ENCODE results near the gene ENTPD3.

The ENTPD3 gene

DNA sequence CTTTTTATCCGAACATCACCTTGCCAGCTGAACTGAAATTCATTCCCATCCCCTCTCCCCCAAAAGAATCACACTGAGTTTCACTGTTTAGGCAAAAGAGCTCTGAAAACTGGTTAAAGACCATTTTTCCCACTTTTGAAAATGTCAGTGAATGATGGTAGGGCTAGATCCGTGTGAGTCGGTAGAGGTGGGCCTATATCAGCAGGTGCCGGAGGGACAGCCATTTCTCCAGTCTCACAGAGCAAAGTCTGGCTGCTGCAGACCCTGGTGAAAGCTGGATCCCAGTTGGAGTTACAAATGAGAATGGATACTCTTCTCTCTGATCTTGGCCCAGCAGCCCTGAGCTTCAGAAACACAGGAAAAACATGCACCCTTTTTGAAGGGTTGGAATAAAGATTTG lies 10.9 kb downstream of the ENTPD3 start:
- in situ Hi-C loops (cut with MboI; ENCODE audit: low sequenced_read_pairs, unreplicated experiment): no loop called here
- TF ChIP-seq, protein P1, sequence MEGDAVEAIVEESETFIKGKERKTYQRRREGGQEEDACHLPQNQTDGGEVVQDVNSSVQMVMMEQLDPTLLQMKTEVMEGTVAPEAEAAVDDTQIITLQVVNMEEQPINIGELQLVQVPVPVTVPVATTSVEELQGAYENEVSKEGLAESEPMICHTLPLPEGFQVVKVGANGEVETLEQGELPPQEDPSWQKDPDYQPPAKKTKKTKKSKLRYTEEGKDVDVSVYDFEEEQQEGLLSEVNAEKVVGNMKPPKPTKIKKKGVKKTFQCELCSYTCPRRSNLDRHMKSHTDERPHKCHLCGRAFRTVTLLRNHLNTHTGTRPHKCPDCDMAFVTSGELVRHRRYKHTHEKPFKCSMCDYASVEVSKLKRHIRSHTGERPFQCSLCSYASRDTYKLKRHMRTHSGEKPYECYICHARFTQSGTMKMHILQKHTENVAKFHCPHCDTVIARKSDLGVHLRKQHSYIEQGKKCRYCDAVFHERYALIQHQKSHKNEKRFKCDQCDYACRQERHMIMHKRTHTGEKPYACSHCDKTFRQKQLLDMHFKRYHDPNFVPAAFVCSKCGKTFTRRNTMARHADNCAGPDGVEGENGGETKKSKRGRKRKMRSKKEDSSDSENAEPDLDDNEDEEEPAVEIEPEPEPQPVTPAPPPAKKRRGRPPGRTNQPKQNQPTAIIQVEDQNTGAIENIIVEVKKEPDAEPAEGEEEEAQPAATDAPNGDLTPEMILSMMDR (IDR thresholded peaks at IDR 0.05; ENCODE audit: borderline replicate concordance, control extremely low read depth, extremely low read depth, insufficient read depth, missing control alignments): no peak
- no peak for DNase-seq (ENCODE audit: low spot score)

DNA sequence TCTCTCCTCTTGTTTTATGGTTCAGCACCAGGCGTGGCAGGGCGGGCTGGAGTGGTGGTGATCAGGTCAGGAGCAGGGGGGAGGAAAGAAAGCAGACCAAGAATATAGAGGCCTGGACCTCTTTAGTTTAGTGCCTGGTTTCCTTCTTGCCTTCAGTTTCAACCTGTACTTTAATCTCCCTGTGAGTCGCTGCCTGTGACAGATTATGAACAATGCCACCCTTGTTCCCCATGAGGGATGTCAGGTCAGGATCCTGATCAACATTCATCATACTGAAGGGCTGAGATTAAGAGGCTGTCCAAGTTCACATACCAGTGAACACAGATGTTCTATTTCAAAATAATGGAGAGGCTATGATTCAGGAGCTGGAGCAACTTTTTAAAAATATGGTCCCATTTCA lies 11.4 kb downstream of the ENTPD3 start:
- DNase-seq (ENCODE audit: low spot score): no peak
- TF ChIP-seq, protein P1 (IDR thresholded peaks at IDR 0.05; ENCODE audit: borderline replicate concordance, control extremely low read depth, extremely low read depth, insufficient read depth, missing control alignments): no peak
- in situ Hi-C loops (cut with MboI; ENCODE audit: low sequenced_read_pairs, unreplicated experiment): no loop called here

DNA sequence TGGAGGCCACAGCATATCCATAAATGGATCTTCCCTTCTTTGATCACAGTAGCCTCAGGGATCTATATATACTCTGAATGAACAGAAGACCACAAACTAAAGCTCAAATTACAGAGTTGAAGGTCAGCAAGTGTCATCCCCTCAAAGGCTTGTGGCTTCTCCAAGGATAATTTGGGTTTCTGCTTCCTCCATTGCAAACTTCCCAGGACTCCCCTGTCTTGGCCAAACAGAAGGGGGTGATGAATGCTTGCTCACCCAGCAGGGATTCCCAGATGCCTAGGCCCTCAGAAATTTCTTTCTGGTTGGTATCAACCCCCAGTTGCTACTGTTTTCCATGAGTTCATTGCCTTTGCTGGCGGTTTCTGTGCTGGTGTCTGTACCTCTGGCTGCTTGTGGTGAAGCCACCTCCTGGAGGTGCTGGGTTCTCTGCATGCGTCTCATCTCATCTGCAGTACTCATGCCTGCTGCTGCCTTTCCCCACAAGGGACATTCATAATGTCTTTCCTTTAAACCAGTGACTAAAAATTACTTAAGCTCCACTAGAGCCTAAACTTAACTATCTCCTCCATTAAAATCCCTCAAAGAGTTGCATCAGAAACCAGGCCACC lies 17.7 kb downstream of the ENTPD3 start:
- in situ Hi-C loops (cut with MboI; ENCODE audit: low sequenced_read_pairs, unreplicated experiment): no loop called here
- no peak for DNase-seq (ENCODE audit: low spot score)
- TF ChIP-seq, protein P1 (IDR thresholded peaks at IDR 0.05; ENCODE audit: borderline replicate concordance, control extremely low read depth, extremely low read depth, insufficient read depth, missing control alignments): no peak

DNA sequence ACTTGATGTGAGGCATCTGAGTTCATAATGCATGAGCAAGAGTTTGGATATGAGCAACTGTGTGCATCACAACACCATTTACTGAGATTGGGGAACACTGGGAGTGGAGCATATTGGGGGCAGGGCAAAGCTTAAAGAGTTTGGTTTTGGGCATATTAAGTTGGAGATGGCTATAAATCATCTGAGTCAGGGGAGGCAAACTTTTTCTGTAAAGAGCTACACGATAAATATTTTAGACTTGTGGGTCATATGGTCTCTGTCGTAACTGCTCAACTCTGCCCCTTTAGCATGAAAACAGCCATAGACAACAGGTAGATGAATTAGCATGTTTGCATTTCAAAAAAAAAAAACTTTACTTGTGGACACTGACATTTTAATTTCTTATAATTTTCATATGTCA lies 20.0 kb downstream of the ENTPD3 start:
- no peak for DNase-seq (ENCODE audit: low spot score)
- in situ Hi-C loops (cut with MboI; ENCODE audit: low sequenced_read_pairs, unreplicated experiment): no loop called here
- TF ChIP-seq, protein P1 (IDR thresholded peaks at IDR 0.05; ENCODE audit: borderline replicate concordance, control extremely low read depth, extremely low read depth, insufficient read depth, missing control alignments): no peak

DNA sequence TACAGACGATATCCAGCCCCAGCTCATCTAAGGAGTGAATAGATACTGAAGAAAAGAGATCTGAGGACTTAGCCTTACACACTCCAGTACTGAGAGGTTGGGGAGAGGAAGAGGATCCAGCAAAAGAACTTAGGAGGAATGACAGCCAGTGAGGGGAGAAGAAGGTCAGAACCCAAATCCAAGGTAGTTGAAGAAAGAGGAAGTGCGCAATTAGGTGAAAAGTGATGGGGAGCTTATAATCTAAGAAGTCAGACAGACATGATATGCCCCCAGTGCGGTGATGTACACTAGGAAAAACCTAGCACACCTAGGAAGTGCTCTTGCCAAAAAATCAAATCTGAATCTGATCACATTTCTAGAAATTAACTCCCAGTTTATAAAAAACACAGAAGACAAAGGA lies 20.6 kb downstream of the ENTPD3 start:
- in situ Hi-C loops (cut with MboI; ENCODE audit: low sequenced_read_pairs, unreplicated experiment): no loop called here
- no peak for DNase-seq (ENCODE audit: low spot score)
- TF ChIP-seq, protein P1 (IDR thresholded peaks at IDR 0.05; ENCODE audit: borderline replicate concordance, control extremely low read depth, extremely low read depth, insufficient read depth, missing control alignments): no peak

DNA sequence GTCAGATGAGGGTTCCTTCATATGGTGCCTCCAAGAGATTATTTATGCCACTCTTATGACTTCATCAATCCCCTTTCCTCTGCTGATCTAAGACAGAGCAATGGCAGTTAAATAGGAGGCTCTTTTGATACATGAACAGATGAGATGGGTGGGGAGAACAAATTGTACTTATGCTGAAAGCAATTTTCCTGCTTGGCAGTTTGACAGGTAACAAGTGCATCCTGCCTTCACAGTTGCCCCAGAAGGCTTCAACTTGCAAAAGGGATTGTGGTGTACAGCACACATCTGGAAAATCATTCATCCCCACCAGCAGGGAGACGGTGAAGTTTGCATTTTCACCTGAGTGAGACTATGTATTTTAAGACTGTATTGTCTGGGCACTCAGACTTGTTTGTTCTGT lies 27.3 kb downstream of the ENTPD3 start:
- DNase-seq (ENCODE audit: low spot score): no peak
- in situ Hi-C loops (cut with MboI; ENCODE audit: low sequenced_read_pairs, unreplicated experiment): no loop called here
- TF ChIP-seq, protein P1 (IDR thresholded peaks at IDR 0.05; ENCODE audit: borderline replicate concordance, control extremely low read depth, extremely low read depth, insufficient read depth, missing control alignments): no peak

Measured in GM13976 (cell line).